ENCODE results near the gene BRINP3.
"Not testable (repeated sequence)": the region's sequence is repeated elsewhere in the genome, so short reads cannot be mapped to it uniquely, and the experiment has no call there.

Gene BRINP3

GRCh38 chr1:190477762-190478148 lies at the start of gene BRINP3:
BRINP3 (minus strand) TSS chr1:190477864.
- no peak for DNase-seq

GRCh38 chr1:190511554-190511953 lies 33.9 kb upstream of the BRINP3 start:
- DNase-seq = no peak

- no peak for DNase-seq
These were observed 29.7 kb upstream of the BRINP3 start for GRCh38 chr1:190507357-190507756.

GRCh38 chr1:190504539-190504938 lies 26.9 kb upstream of the BRINP3 start:
- not testable (repeated sequence) for DNase-seq

GRCh38 chr1:190497565-190497964 lies 19.9 kb upstream of the BRINP3 start:
- DNase-seq = no peak

- DNase-seq = no peak
These were observed 16.8 kb upstream of the BRINP3 start for GRCh38 chr1:190494451-190494850.

- DNase-seq = no peak
These were observed 13.7 kb upstream of the BRINP3 start for GRCh38 chr1:190491404-190491803.

GRCh38 chr1:190484045-190484444 lies 6.4 kb upstream of the BRINP3 start:
- DNase-seq = no peak

GRCh38 chr1:190480231-190480630 lies 2.6 kb upstream of the BRINP3 start:
- DNase-seq = no peak

- no peak for DNase-seq
These were observed 1.9 kb upstream of the BRINP3 start for GRCh38 chr1:190479516-190479915.

- DNase-seq = no peak
These were observed 1.4 kb upstream of the BRINP3 start for GRCh38 chr1:190479050-190479397.

- no peak for DNase-seq
These were observed 735 bp upstream of the BRINP3 start for GRCh38 chr1:190478149-190479049.

- DNase-seq = no peak
These were observed 858 bp downstream of the BRINP3 start for GRCh38 chr1:190476806-190477205.

- DNase-seq = no peak
These were observed 1.3 kb downstream of the BRINP3 start for GRCh38 chr1:190476321-190476720.

- no peak for DNase-seq
These were observed 2.1 kb downstream of the BRINP3 start for GRCh38 chr1:190475421-190476141.

- no peak for DNase-seq
These were observed 2.9 kb downstream of the BRINP3 start for GRCh38 chr1:190474650-190475211.

GRCh38 chr1:190474010-190474409 lies 3.7 kb downstream of the BRINP3 start:
- no peak for DNase-seq

- DNase-seq = no peak
These were observed 5.2 kb downstream of the BRINP3 start for GRCh38 chr1:190472494-190472893.

GRCh38 chr1:190472042-190472441 lies 5.6 kb downstream of the BRINP3 start:
- no peak for DNase-seq

GRCh38 chr1:190464690-190465089 lies 13.0 kb downstream of the BRINP3 start:
- no peak for DNase-seq

- no peak for DNase-seq
These were observed 21.5 kb downstream of the BRINP3 start for GRCh38 chr1:190456129-190456528.

- no peak for DNase-seq
These were observed 22.0 kb downstream of the BRINP3 start for GRCh38 chr1:190455631-190456030.

GRCh38 chr1:190453550-190453949 lies 24.1 kb downstream of the BRINP3 start:
- no peak for DNase-seq

GRCh38 chr1:190452272-190452848 lies 25.3 kb downstream of the BRINP3 start:
- DNase-seq = no peak
